Endothelial cell of umbilical vein (primary cell): ENCODE measurements around the gene TMEM217. TPM values are rescaled to one million over a fixed set of nuclear protein-coding genes. Genes with fewer than 3 reads are reported as not detected.

Source experiments
- BruUV-seq: library from RNA; stranded (reverse); fragments of 400-500 nt; replicated peaks from 2 replicates; lab custom pipeline; 2021; lab: Mats Ljungman, UMichigan
- CTCF ChIA-PET: fragments of 300-600, 350-600 bp; sonication (Branson Sonifier 250); formaldehyde crosslinking; loops from one replicate; lab custom pipeline; 2021; ENCODE audit warnings: antibody characterized with exemption, inconsistent platforms; lab: Charles Lee
- POLR2A ChIA-PET: fragments of 300-600, 350-600 bp; sonication (Branson Sonifier 250); formaldehyde crosslinking; loops from one replicate; lab custom pipeline; 2021; ENCODE audit warnings: antibody characterized with exemption, inconsistent platforms; lab: Charles Lee
- DNase-seq: peaks from one replicate; pipeline ENCODE4 v3.0.0-alpha.2; 2011; ENCODE audit warnings: low read depth, low spot score
- FAIRE-seq: peaks from 2 replicates; lab custom pipeline; 2011; peaks lifted over from hg19 to GRCh38; lab: Jason Lieb, UNC
- H2AFZ ChIP-seq: 2 replicates; pipeline ENCODE4 v1.6.0; 2012; ENCODE audit warnings: low read depth, low read length, control low read depth, inconsistent platforms
- H3K27ac ChIP-seq: 2 replicates; pipeline ENCODE4 v1.5.1; 2011; ENCODE audit warnings: low read depth, mild to moderate bottlenecking, control low read depth, low read length, moderate library complexity; ENCODE audit not compliant: insufficient read depth
- H3K27me3 ChIP-seq, 2 experiments: 2 replicates each; pipeline versions ENCODE4 v1.6.0 to v1.6.1; 2011; ENCODE audit warnings: low read length in 2 of 2, mixed read lengths in 1 of 2; ENCODE audit not compliant: control insufficient read depth in 2 of 2, insufficient read depth in 2 of 2
- H3K36me3 ChIP-seq, 2 experiments: 2 replicates in 1 of 2; 3 replicates in 1 of 2; pipeline ENCODE4 v1.5.1; 2011; ENCODE audit warnings: low read length in 2 of 2, mild to moderate bottlenecking in 1 of 2, moderate library complexity in 1 of 2; ENCODE audit not compliant: control insufficient read depth in 2 of 2, insufficient read depth in 2 of 2; ENCODE audit errors: extremely low read depth in 1 of 2
- H3K4me1 ChIP-seq: 3 replicates; pipeline ENCODE4 v1.5.1; 2011; ENCODE audit warnings: mild to moderate bottlenecking, low read length; ENCODE audit not compliant: control insufficient read depth, insufficient read depth; ENCODE audit errors: extremely low read depth
- H3K4me2 ChIP-seq: 2 replicates; pipeline ENCODE4 v1.6.1; 2011; ENCODE audit warnings: low read length, control low read depth, mixed read lengths; ENCODE audit not compliant: insufficient read depth
- H3K4me3 ChIP-seq, 3 experiments: fragments of 200-600 bp in 1 of 3; sonication (generic), shearing (Covaris generic) in 1 of 3; replicated peaks in 1 of 3; 2 replicates each; pipeline ENCODE4 v1.5.1; 2011 to 2016; ENCODE audit warnings: control low read depth in 3 of 3, low read length in 3 of 3, mild to moderate bottlenecking in 2 of 3, inconsistent platforms in 1 of 3, low read depth in 1 of 3, moderate library complexity in 1 of 3; ENCODE audit not compliant: insufficient read depth in 1 of 3
- H3K79me2 ChIP-seq: 2 replicates; pipeline ENCODE4 v1.6.0; 2012; ENCODE audit warnings: low read length, inconsistent platforms; ENCODE audit not compliant: control insufficient read depth, insufficient read depth
- H3K9ac ChIP-seq: replicated peaks from 2 replicates; pipeline ENCODE3; 2011; ENCODE audit warnings: low read length, control low read depth; ENCODE audit not compliant: insufficient read depth; ENCODE audit errors: extremely low read depth
- H3K9me1 ChIP-seq: replicated peaks from 3 replicates; pipeline ENCODE4 v1.6.0; 2011; ENCODE audit warnings: mild to moderate bottlenecking, low read length; ENCODE audit not compliant: control insufficient read depth, insufficient read depth; ENCODE audit errors: extremely low read depth
- H3K9me3 ChIP-seq: replicated peaks from 2 replicates; pipeline ENCODE4 v1.5.1; 2012; ENCODE audit warnings: low read length, inconsistent platforms; ENCODE audit not compliant: control insufficient read depth, insufficient read depth
- H4K20me1 ChIP-seq: replicated peaks from 2 replicates; pipeline ENCODE3; 2011; ENCODE audit warnings: mild to moderate bottlenecking, low read length; ENCODE audit not compliant: control insufficient read depth, insufficient read depth; ENCODE audit errors: extremely low read depth
- CTCF ChIP-seq, 2 donors: IDR thresholded peaks; 1 replicate in 1 of 2; 2 replicates in 1 of 2; pipeline ENCODE4 v1.5.1; 2011; ENCODE audit warnings: low read length in 2 of 2, mild to moderate bottlenecking in 2 of 2, moderate library complexity in 2 of 2, control low read depth in 1 of 2, inconsistent platforms in 1 of 2, low read depth in 1 of 2; ENCODE audit not compliant: insufficient read depth in 1 of 2; ENCODE audit errors: extremely low read depth in 1 of 2
- FOS ChIP-seq: IDR thresholded peaks from 2 replicates; pipeline ENCODE4 v1.6.1; 2011; ENCODE audit warnings: mild to moderate bottlenecking, low read length, moderate library complexity, borderline replicate concordance; ENCODE audit not compliant: insufficient read depth
- GATA2 ChIP-seq: IDR thresholded peaks from 2 replicates; pipeline ENCODE4 v1.7.0; 2011; ENCODE audit warnings: low read depth, mild to moderate bottlenecking, moderate library complexity, mixed read lengths, low read length; ENCODE audit not compliant: insufficient read length, insufficient read depth
- JUN ChIP-seq: IDR thresholded peaks from 2 replicates; pipeline ENCODE4 v1.6.1; 2011; ENCODE audit warnings: borderline replicate concordance, low read depth; ENCODE audit not compliant: insufficient read length, insufficient read depth
- MYC ChIP-seq: IDR thresholded peaks from one replicate; pipeline ENCODE4 v1.6.1; 2011; ENCODE audit warnings: mild to moderate bottlenecking, low read depth, low read length
- POLR2A ChIP-seq: IDR thresholded peaks from 2 replicates; pipeline ENCODE4 v1.6.1; 2012; ENCODE audit warnings: low read depth, mild to moderate bottlenecking, control low read depth, low read length
- dilution Hi-C: fragments of 300-500 bp; cut with MboI; formaldehyde crosslinking; loops from one replicate; pipeline ENCODE4 v1.15.0; 2019; ENCODE audit warnings: low sequenced_read_pairs; ENCODE audit not compliant: extremely low pct_ligation_motif_present
- intact Hi-C: fragments of 100-400 bp; cut with micrococcal nuclease; formaldehyde crosslinking; loops from one replicate; pipeline ENCODE4 v1.10.0; 2022
- polyA plus RNA-seq, 4 experiments: library from polyadenylated mRNA; depleted of rRNA in 3 of 4; stranded (reverse) in 3 of 4; unstranded in 1 of 4; fragments of >200 nt; gene quantifications; 2 replicates each; pipeline versions ENCODE4 v1.2.1 to v1.2.3, GENCODE V29; 2011 to 2012; ENCODE audit warnings: missing spikeins in 1 of 4
- total RNA-seq: library from RNA; stranded (reverse); gene quantifications from 2 replicates; pipeline ENCODE4 v1.2.3, GENCODE V29; 2021

Gene TMEM217
- total and polyA plus RNA-seq, 2 donors (not counting 3 experiments of a cell fraction or from before 2014, with no cell fraction given): 6.8 to 15.8 TPM

- H3K9ac ChIP-seq: no peak overlapping the region
- no peak overlapping the region for H3K4me3 ChIP-seq
- no peaks in the 10 kb centered on the region for H3K9me3 ChIP-seq
- no peak overlapping the region for H3K27ac ChIP-seq
- peaks cover 5 to 15% of the 10 kb centered on the region in 2 experiments for H3K36me3 ChIP-seq
- ChIA-PET POLR2A (no interaction called here), CTCF (interaction anchor here (0.8 to 3.2 kb wide), 7 partner anchors 17 to 158 kb away, joined by 3 to 22 read pairs (median 6); no protein-coding TSS in a partner anchor)
- H3K4me2 ChIP-seq: no peak overlapping the region
- H3K27me3 ChIP-seq: no peaks in the 10 kb centered on the region
- dilution Hi-C loops (no loop called here), intact Hi-C loops (no loop called here)
- TF ChIP-seq MYC: no peak
- no peak for TF ChIP-seq JUN
- TF ChIP-seq GATA2: no peak
- no peak for TF ChIP-seq CTCF (IDR thresholded peaks at IDR 0.05; ENCODE audit: extremely low read depth in 1 of 2, insufficient read depth in 1 of 2, low read depth in 1 of 2, low read length in 2 of 2)
- no peak for TF ChIP-seq POLR2A
- TF ChIP-seq FOS: no peak
- FAIRE-seq (no peak), DNase-seq (no peak)
- H3K79me2 ChIP-seq: no peaks in the 10 kb centered on the region
- no peaks in the 10 kb centered on the region for H3K9me1 ChIP-seq
- no TSS peak for BruUV-seq
- H2AFZ ChIP-seq: no peak overlapping the region
- H3K4me1 ChIP-seq: peaks cover 6% of the 10 kb centered on the region
- H4K20me1 ChIP-seq: no peaks in the 10 kb centered on the region
These were observed 81.5 kb downstream of the TMEM217 start for GRCh38 chr6:37176268-37177076.
